IPS DF 6.9 (cell line): Measurements from ENCODE around the gene VAMP8.

Experiments
- DNase-seq: peaks from one replicate; pipeline ENCODE4 v3.0.0-alpha.2; 2013; ENCODE audit warnings: low read depth, low spot score
- H3K27ac ChIP-seq: one replicate; pipeline ENCODE4 v1.5.1; 2013; ENCODE audit warnings: low read length, control low read depth
- H3K27me3 ChIP-seq: 2 replicates; pipeline ENCODE4 v1.6.1; 2013; ENCODE audit warnings: mild to moderate bottlenecking, low read length; ENCODE audit not compliant: control insufficient read depth, insufficient read depth
- H3K36me3 ChIP-seq: 2 replicates; pipeline ENCODE4 v1.6.1; 2013; ENCODE audit warnings: low read length; ENCODE audit not compliant: control insufficient read depth, insufficient read depth
- H3K4me1 ChIP-seq: 2 replicates; pipeline ENCODE4 v1.6.1; 2013; ENCODE audit warnings: low read length; ENCODE audit not compliant: control insufficient read depth, insufficient read depth
- H3K4me3 ChIP-seq: 2 replicates; pipeline ENCODE4 v1.5.1; 2013; ENCODE audit warnings: mild to moderate bottlenecking, low read length
- H3K9me3 ChIP-seq: 2 replicates; pipeline ENCODE4 v1.6.1; 2013; ENCODE audit warnings: low read length, inconsistent platforms; ENCODE audit not compliant: control insufficient read depth, insufficient read depth
- WGBS: extraction: QIAGEN DNeasy Blood & Tissue Kit; methylation state at CpG from one replicate; pipeline ENCODE4 v1.1.7; 2013; ENCODE audit warnings: mixed read lengths, missing lambda C conversion rate; ENCODE audit not compliant: insufficient read length, insufficient coverage; 5-methylcytosine and 5-hydroxymethylcytosine counted together

The VAMP8 gene

GRCh38 chr2:85623991-85624390 lies 46.6 kb downstream of the VAMP8 start:
- Histone ChIP-seq H3K9me3 (no peaks in the 10 kb centered on the region; the same call in 1 of the 2 replicates), H3K27me3 (no peaks in the 10 kb centered on the region), H3K36me3 (peaks cover 19% of the 10 kb centered on the region; the same call in 1 of the 2 replicates), H3K27ac (no peak overlapping the region), H3K4me1 (no peaks in the 10 kb centered on the region), H3K4me3 (no peak overlapping the region)
- no CpG with 5 or more reads among the region's 5 CpGs for WGBS
- no peak for DNase-seq

- no peak for DNase-seq
- H3K27me3 ChIP-seq = no peaks in the 10 kb centered on the region
- H3K4me3 ChIP-seq = no peak overlapping the region
- H3K9me3 ChIP-seq = no peaks in the 10 kb centered on the region; the same call in 1 of the 2 replicates
- WGBS = no CpG with 5 or more reads among the region's 2 CpGs
- H3K4me1 ChIP-seq = no peaks in the 10 kb centered on the region
- peaks cover 17% of the 10 kb centered on the region; the same call in 1 of the 2 replicates for H3K36me3 ChIP-seq
- no peak overlapping the region for H3K27ac ChIP-seq
These were observed 51.3 kb downstream of the VAMP8 start for GRCh38 chr2:85628658-85629057.

- no CpG with 5 or more reads among the region's 3 CpGs for WGBS
These were observed 53.9 kb downstream of the VAMP8 start for GRCh38 chr2:85631316-85631715.

More at GRCh38 chr2:85631316-85631715, 53.9 kb downstream of the VAMP8 start:
- no peak for DNase-seq
- H3K27me3 ChIP-seq = no peaks in the 10 kb centered on the region
- H3K27ac ChIP-seq = no peak overlapping the region
- no peaks in the 10 kb centered on the region for H3K4me1 ChIP-seq
- no peaks in the 10 kb centered on the region for H3K9me3 ChIP-seq
- H3K4me3 ChIP-seq = no peak overlapping the region
- H3K36me3 ChIP-seq = peaks cover 19% of the 10 kb centered on the region; the same call in 1 of the 2 replicates
